DMS53 treated with DMSO at 0.1 percent for 48 hours (cell line): ENCODE data around the gene ANKRD50.
A peak's percentile ranks its signal among the peaks of the same experiment; 100 is the strongest.

Source experiments
- DNase-seq: peaks from one replicate; lab custom pipeline; 2025; ENCODE audit not compliant: unreplicated experiment; lab: John Stamatoyannopoulos, UW

ANKRD50 gene

DNA sequence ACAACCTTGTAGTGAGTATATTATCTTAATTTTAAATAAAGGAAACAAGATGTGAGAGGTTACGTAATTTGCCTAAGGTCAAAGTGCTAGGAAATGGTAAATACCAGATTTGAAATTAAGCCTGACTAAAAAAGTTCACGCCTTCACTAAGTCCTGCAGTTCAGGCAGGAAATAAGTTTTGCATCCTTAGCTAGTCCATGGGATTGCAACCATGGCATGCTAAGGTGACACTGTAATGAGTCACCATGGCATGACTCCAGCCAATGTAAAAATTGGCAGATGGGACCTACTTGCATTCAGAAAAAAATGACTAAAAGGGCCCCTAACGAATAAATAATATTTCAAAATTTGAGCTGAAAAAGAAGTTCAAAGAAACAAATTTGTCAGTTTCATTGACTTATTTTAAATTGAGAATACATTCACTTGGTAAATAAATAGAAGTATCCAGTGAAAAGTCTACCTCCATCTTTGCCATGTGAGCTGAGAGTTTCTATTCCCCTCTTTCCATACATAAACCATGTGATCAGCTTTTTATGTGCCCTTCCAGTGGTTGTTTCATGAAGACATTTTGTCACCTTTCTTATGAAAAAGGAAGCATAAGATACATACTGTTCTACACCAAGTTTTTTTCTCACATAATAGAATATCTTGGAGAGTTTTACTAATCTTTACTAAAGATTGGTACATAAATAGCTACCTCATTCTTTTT is 72.4 kb downstream of the ANKRD50 start:
- DNase-seq: peak; percentile 2

- no peak for DNase-seq
These were observed 75.2 kb downstream of the ANKRD50 start for GRCh38 chr4:124637321-124637720.

GRCh38 chr4:124636788-124637187 is 75.7 kb downstream of the ANKRD50 start:
- no peak for DNase-seq

GRCh38 chr4:124635331-124635730 is 77.2 kb downstream of the ANKRD50 start:
- DNase-seq: no peak

- DNase-seq: no peak
These were observed 79.1 kb downstream of the ANKRD50 start for GRCh38 chr4:124633285-124633941.

- DNase-seq: no peak
These were observed 80.1 kb downstream of the ANKRD50 start for GRCh38 chr4:124632439-124632838.

DNA sequence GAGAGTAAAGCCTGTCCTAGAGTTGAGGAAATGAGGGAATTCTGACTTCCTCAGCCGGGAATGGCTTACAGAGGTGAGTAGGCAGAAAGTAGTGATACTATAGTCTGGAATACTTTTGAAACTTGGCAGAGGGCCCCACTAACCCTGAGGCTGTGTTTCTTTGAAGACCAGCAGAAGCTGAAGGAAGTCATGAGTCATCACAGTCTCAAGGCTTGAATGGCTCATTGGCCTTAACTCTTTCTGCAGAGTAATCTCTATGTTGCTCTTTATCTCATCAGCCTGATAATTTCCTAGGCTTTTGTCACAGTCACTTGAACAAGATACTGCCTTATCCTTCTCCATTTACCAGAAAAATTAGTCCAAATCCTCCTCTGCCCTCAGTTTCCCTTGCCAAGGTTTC is 80.8 kb downstream of the ANKRD50 start:
- DNase-seq: peak; percentile 5

GRCh38 chr4:124629681-124630080 is 82.9 kb downstream of the ANKRD50 start:
- DNase-seq: no peak
